HepG2 (cell line): ENCODE results near the gene PLXND1. TPM values are rescaled to one million over a fixed set of nuclear protein-coding genes. Genes with fewer than 3 reads are reported as not detected.

Experiments used
- BORCS8-MEF2B ChIP-seq: sonication (generic); formaldehyde crosslinking; IDR thresholded peaks from 2 replicates; pipeline ENCODE4 v1.8.0; 2022; ENCODE audit warnings: mild to moderate bottlenecking, missing genetic modification reagents
- MBD4 ChIP-seq: IDR thresholded peaks from 2 replicates; pipeline ENCODE4 v1.6.1; 2012; ENCODE audit warnings: low read length, inconsistent platforms, borderline replicate concordance
- SALL2 ChIP-seq: sonication (generic); formaldehyde crosslinking; IDR thresholded peaks from 2 replicates; pipeline ENCODE4 v1.8.1; 2023; ENCODE audit warnings: mild to moderate bottlenecking, missing genetic modification reagents, inconsistent platforms
- ZBTB20 ChIP-seq: sonication (generic); formaldehyde crosslinking; IDR thresholded peaks from 2 replicates; pipeline ENCODE4 v1.8.1; 2023; ENCODE audit warnings: missing genetic modification reagents, low read depth, mild to moderate bottlenecking, borderline replicate concordance
- ZNF44 ChIP-seq: sonication (generic); formaldehyde crosslinking; IDR thresholded peaks from 2 replicates; pipeline ENCODE4 v1.5.1; 2020; ENCODE audit warnings: mild to moderate bottlenecking, missing genetic modification reagents
- polyA plus RNA-seq, 8 experiments: library from polyadenylated mRNA; depleted of rRNA in 3 of 8; stranded (reverse) in 7 of 8; unstranded in 1 of 8; fragments of >200 nt; fragmentation: Illumina TruSeq in 4 of 8; extraction: Trizol in 4 of 8; gene quantifications; 2 replicates each; pipeline versions ENCODE4 v1.2.1 to v1.2.3, GENCODE V29; 2011 to 2016; ENCODE audit warnings: low read depth in 4 of 8, missing spikeins in 1 of 8, mixed read lengths in 1 of 8; ENCODE audit not compliant: insufficient read depth in 1 of 8
- total RNA-seq, 5 experiments: library from RNA; depleted of rRNA; stranded (reverse); fragments of >200 nt; fragmentation: Illumina TruSeq; extraction: Trizol; gene quantifications; 2 replicates each; pipeline ENCODE4 v1.2.3, GENCODE V29; 2016; ENCODE audit warnings: low read depth in 1 of 5
- TF ChIP-seq, protein P1 (sequence below): sonication (generic); formaldehyde crosslinking; IDR thresholded peaks from 2 replicates; pipeline ENCODE4 v1.4.0; 2020; ENCODE audit warnings: missing genetic modification reagents
- TF ChIP-seq, protein P2 (sequence below): sonication (generic); formaldehyde crosslinking; IDR thresholded peaks from 2 replicates; pipeline ENCODE4 v1.4.0; 2020; ENCODE audit warnings: mild to moderate bottlenecking, missing genetic modification reagents
- TF ChIP-seq, protein P3 (sequence below): sonication (generic); formaldehyde crosslinking; IDR thresholded peaks from 2 replicates; pipeline ENCODE4 v1.4.0; 2020; ENCODE audit warnings: missing genetic modification reagents, borderline replicate concordance
- TF ChIP-seq, protein P4 (sequence below): IDR thresholded peaks from 2 replicates; pipeline ENCODE4 v1.6.1; 2016
- TF ChIP-seq, protein P5 (sequence below), 2 experiments: sonication (generic) in 1 of 2; formaldehyde crosslinking in 1 of 2; IDR thresholded peaks; 2 replicates each; pipeline versions ENCODE4 v1.6.1 to v1.9.0; 2014 to 2022; ENCODE audit warnings: antibody characterized with exemption in 1 of 2, borderline replicate concordance in 1 of 2, inconsistent platforms in 1 of 2, low read depth in 1 of 2, missing genetic modification reagents in 1 of 2

The PLXND1 gene
- total and polyA plus RNA-seq, 2 of the 13 experiments (the other 11 are each of a cell fraction or from before 2014, with no cell fraction given), result 15.9 to 42.0 TPM

DNA sequence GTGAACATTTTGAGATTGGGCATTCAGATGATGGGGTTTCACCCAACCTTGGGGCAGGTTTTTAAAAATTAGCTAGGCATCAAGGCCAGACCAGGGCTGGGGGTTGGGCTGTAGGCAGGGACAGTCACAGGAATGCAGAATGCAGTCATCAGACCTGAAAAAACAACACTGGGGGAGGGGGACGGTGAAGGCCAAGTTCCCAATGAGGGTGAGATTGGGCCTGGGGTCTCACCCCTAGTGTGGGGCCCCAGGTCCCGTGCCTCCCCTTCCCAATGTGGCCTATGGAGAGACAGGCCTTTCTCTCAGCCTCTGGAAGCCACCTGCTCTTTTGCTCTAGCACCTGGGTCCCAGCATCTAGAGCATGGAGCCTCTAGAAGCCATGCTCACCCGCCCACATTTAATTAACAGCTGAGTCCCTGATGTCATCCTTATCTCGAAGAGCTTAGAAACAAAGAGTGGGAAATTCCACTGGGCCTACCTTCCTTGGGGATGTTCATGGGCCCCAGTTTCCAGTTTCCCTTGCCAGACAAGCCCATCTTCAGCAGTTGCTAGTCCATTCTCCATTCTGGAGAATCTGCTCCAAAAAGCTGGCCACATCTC, 71.9 kb downstream of the PLXND1 start (continued):
- TF ChIP-seq, protein P1, sequence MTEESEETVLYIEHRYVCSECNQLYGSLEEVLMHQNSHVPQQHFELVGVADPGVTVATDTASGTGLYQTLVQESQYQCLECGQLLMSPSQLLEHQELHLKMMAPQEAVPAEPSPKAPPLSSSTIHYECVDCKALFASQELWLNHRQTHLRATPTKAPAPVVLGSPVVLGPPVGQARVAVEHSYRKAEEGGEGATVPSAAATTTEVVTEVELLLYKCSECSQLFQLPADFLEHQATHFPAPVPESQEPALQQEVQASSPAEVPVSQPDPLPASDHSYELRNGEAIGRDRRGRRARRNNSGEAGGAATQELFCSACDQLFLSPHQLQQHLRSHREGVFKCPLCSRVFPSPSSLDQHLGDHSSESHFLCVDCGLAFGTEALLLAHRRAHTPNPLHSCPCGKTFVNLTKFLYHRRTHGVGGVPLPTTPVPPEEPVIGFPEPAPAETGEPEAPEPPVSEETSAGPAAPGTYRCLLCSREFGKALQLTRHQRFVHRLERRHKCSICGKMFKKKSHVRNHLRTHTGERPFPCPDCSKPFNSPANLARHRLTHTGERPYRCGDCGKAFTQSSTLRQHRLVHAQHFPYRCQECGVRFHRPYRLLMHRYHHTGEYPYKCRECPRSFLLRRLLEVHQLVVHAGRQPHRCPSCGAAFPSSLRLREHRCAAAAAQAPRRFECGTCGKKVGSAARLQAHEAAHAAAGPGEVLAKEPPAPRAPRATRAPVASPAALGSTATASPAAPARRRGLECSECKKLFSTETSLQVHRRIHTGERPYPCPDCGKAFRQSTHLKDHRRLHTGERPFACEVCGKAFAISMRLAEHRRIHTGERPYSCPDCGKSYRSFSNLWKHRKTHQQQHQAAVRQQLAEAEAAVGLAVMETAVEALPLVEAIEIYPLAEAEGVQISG, result no peak
- TF ChIP-seq ZNF44 (CRISPR knock-in tag) (no peak), ZBTB20 (CRISPR knock-in tag) (no peak), SALL2 (no peak), BORCS8-MEF2B (CRISPR knock-in tag) (no peak), MBD4 (no peak)
- TF ChIP-seq, protein P2, sequence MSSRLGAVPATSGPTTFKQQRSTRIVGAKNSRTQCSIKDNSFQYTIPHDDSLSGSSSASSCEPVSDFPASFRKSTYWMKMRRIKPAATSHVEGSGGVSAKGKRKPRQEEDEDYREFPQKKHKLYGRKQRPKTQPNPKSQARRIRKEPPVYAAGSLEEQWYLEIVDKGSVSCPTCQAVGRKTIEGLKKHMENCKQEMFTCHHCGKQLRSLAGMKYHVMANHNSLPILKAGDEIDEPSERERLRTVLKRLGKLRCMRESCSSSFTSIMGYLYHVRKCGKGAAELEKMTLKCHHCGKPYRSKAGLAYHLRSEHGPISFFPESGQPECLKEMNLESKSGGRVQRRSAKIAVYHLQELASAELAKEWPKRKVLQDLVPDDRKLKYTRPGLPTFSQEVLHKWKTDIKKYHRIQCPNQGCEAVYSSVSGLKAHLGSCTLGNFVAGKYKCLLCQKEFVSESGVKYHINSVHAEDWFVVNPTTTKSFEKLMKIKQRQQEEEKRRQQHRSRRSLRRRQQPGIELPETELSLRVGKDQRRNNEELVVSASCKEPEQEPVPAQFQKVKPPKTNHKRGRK (CRISPR knock-in tag), result no peak
- TF ChIP-seq, protein P3, sequence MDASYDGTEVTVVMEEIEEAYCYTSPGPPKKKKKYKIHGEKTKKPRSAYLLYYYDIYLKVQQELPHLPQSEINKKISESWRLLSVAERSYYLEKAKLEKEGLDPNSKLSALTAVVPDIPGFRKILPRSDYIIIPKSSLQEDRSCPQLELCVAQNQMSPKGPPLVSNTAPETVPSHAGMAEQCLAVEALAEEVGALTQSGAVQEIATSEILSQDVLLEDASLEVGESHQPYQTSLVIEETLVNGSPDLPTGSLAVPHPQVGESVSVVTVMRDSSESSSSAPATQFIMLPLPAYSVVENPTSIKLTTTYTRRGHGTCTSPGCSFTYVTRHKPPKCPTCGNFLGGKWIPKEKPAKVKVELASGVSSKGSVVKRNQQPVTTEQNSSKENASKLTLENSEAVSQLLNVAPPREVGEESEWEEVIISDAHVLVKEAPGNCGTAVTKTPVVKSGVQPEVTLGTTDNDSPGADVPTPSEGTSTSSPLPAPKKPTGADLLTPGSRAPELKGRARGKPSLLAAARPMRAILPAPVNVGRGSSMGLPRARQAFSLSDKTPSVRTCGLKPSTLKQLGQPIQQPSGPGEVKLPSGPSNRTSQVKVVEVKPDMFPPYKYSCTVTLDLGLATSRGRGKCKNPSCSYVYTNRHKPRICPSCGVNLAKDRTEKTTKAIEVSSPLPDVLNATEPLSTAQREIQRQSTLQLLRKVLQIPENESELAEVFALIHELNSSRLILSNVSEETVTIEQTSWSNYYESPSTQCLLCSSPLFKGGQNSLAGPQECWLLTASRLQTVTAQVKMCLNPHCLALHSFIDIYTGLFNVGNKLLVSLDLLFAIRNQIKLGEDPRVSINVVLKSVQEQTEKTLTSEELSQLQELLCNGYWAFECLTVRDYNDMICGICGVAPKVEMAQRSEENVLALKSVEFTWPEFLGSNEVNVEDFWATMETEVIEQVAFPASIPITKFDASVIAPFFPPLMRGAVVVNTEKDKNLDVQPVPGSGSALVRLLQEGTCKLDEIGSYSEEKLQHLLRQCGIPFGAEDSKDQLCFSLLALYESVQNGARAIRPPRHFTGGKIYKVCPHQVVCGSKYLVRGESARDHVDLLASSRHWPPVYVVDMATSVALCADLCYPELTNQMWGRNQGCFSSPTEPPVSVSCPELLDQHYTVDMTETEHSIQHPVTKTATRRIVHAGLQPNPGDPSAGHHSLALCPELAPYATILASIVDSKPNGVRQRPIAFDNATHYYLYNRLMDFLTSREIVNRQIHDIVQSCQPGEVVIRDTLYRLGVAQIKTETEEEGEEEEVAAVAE, result no peak
- TF ChIP-seq, protein P4, sequence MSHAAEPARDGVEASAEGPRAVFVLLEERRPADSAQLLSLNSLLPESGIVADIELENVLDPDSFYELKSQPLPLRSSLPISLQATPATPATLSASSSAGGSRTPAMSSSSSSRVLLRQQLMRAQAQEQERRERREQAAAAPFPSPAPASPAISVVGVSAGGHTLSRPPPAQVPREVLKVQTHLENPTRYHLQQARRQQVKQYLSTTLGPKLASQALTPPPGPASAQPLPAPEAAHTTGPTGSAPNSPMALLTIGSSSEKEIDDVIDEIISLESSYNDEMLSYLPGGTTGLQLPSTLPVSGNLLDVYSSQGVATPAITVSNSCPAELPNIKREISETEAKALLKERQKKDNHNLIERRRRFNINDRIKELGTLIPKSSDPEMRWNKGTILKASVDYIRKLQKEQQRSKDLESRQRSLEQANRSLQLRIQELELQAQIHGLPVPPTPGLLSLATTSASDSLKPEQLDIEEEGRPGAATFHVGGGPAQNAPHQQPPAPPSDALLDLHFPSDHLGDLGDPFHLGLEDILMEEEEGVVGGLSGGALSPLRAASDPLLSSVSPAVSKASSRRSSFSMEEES (CRISPR knock-in tag), result peak; percentile 82; the same call in 1 of the 2 replicates
- TF ChIP-seq, protein P5, sequence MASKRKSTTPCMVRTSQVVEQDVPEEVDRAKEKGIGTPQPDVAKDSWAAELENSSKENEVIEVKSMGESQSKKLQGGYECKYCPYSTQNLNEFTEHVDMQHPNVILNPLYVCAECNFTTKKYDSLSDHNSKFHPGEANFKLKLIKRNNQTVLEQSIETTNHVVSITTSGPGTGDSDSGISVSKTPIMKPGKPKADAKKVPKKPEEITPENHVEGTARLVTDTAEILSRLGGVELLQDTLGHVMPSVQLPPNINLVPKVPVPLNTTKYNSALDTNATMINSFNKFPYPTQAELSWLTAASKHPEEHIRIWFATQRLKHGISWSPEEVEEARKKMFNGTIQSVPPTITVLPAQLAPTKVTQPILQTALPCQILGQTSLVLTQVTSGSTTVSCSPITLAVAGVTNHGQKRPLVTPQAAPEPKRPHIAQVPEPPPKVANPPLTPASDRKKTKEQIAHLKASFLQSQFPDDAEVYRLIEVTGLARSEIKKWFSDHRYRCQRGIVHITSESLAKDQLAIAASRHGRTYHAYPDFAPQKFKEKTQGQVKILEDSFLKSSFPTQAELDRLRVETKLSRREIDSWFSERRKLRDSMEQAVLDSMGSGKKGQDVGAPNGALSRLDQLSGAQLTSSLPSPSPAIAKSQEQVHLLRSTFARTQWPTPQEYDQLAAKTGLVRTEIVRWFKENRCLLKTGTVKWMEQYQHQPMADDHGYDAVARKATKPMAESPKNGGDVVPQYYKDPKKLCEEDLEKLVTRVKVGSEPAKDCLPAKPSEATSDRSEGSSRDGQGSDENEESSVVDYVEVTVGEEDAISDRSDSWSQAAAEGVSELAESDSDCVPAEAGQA (IDR thresholded peaks at IDR 0.05; ENCODE audit: low read depth), result no peak
- TF ChIP-seq, protein P5 (CRISPR knock-in tag; IDR thresholded peaks at IDR 0.05; ENCODE audit: borderline replicate concordance), result no peak
